ENCODE data around the gene DTWD1. TPM values are rescaled to one million over a fixed set of nuclear protein-coding genes. Genes with fewer than 3 reads are reported as not detected.
"Not testable (repeated sequence)": the region's sequence is repeated elsewhere in the genome, so short reads cannot be mapped to it uniquely, and the experiment has no call there.

DTWD1 gene
- total RNA-seq, 1 donor from 2014 or later: 25.8 TPM

GRCh38 chr15:49666486-49666885, 45.6 kb downstream of the DTWD1 start:
- intact Hi-C loops (cut with micrococcal nuclease); H3K4me1 Mint-ChIP-seq: not testable (repeated sequence)

GRCh38 chr15:49669288-49669687, 48.4 kb downstream of the DTWD1 start:
- Mint-ChIP-seq H3K36me3 (ENCODE audit: low read depth) (no peaks in the 10 kb centered on the region), H3K27me3 (peaks cover 14% of the 10 kb centered on the region), H3K4me1 (no peaks in the 10 kb centered on the region), H3K4me3 (no peak overlapping the region), H3K27ac (no peak overlapping the region), H3K9me3 (no peaks in the 10 kb centered on the region)
- no peak for DNase-seq
- intact Hi-C loops (cut with micrococcal nuclease): no loop called here

More at GRCh38 chr15:49666486-49666885, 45.6 kb downstream of the DTWD1 start:
- H3K36me3 Mint-ChIP-seq (ENCODE audit: low read depth); H3K27ac Mint-ChIP-seq; H3K9me3 Mint-ChIP-seq; H3K4me3 Mint-ChIP-seq; DNase-seq: not testable (repeated sequence)
- H3K27me3 Mint-ChIP-seq: peaks cover 20% of the 10 kb centered on the region

GRCh38 chr15:49673861-49674260, 53.0 kb downstream of the DTWD1 start:
- intact Hi-C loops (cut with micrococcal nuclease): no loop called here
- Mint-ChIP-seq H3K4me1 (no peaks in the 10 kb centered on the region), H3K27me3 (peaks cover 24% of the 10 kb centered on the region), H3K36me3 (ENCODE audit: low read depth) (no peaks in the 10 kb centered on the region), H3K27ac (no peak overlapping the region), H3K4me3 (no peak overlapping the region), H3K9me3 (peaks cover 4% of the 10 kb centered on the region)
- no peak for DNase-seq

GRCh38 chr15:49674370-49674769, 53.5 kb downstream of the DTWD1 start:
- Mint-ChIP-seq H3K27ac (no peak overlapping the region), H3K4me1 (no peaks in the 10 kb centered on the region), H3K27me3 (peaks cover 24% of the 10 kb centered on the region), H3K4me3 (no peak overlapping the region), H3K9me3 (peaks cover 4% of the 10 kb centered on the region), H3K36me3 (ENCODE audit: low read depth) (no peaks in the 10 kb centered on the region)
- intact Hi-C loops (cut with micrococcal nuclease): no loop called here
- DNase-seq: no peak

GRCh38 chr15:49675041-49675440, 54.2 kb downstream of the DTWD1 start:
- no peak overlapping the region for H3K27ac Mint-ChIP-seq
- intact Hi-C loops (cut with micrococcal nuclease): no loop called here
- peaks cover 4% of the 10 kb centered on the region for H3K9me3 Mint-ChIP-seq
- no peak overlapping the region for H3K4me3 Mint-ChIP-seq
- H3K27me3 Mint-ChIP-seq: peaks cover 21% of the 10 kb centered on the region
- no peaks in the 10 kb centered on the region for H3K36me3 Mint-ChIP-seq (ENCODE audit: low read depth)
- no peak for DNase-seq
- H3K4me1 Mint-ChIP-seq: no peaks in the 10 kb centered on the region

GRCh38 chr15:49678655-49679054, 57.8 kb downstream of the DTWD1 start:
- Mint-ChIP-seq H3K27ac (no peak overlapping the region), H3K4me3 (no peak overlapping the region), H3K36me3 (ENCODE audit: low read depth) (no peaks in the 10 kb centered on the region), H3K27me3 (peaks cover 23% of the 10 kb centered on the region), H3K4me1 (no peaks in the 10 kb centered on the region), H3K9me3 (peaks cover 4% of the 10 kb centered on the region)
- no peak for DNase-seq
- intact Hi-C loops (cut with micrococcal nuclease): no loop called here

- Mint-ChIP-seq H3K9me3 (peaks cover 4% of the 10 kb centered on the region), H3K36me3 (ENCODE audit: low read depth) (no peaks in the 10 kb centered on the region), H3K4me1 (no peaks in the 10 kb centered on the region), H3K4me3 (no peak overlapping the region), H3K27me3 (peaks cover 4% of the 10 kb centered on the region), H3K27ac (no peak overlapping the region)
- DNase-seq: no peak
- intact Hi-C loops (cut with micrococcal nuclease): no loop called here
These were observed 65.8 kb downstream of the DTWD1 start for GRCh38 chr15:49686599-49686998.

- DNase-seq: no peak
- peaks cover 4% of the 10 kb centered on the region for H3K9me3 Mint-ChIP-seq
- H3K4me3 Mint-ChIP-seq: no peak overlapping the region
- H3K27ac Mint-ChIP-seq: no peak overlapping the region
- no peaks in the 10 kb centered on the region for H3K4me1 Mint-ChIP-seq
- peaks cover 13% of the 10 kb centered on the region for H3K27me3 Mint-ChIP-seq
- no peaks in the 10 kb centered on the region for H3K36me3 Mint-ChIP-seq (ENCODE audit: low read depth)
- intact Hi-C loops (cut with micrococcal nuclease): no loop called here
These were observed 67.4 kb downstream of the DTWD1 start for GRCh38 chr15:49688135-49688790.

- Mint-ChIP-seq H3K27ac (no peak overlapping the region), H3K27me3 (peaks cover 12% of the 10 kb centered on the region), H3K4me1 (no peaks in the 10 kb centered on the region), H3K36me3 (ENCODE audit: low read depth) (no peaks in the 10 kb centered on the region), H3K4me3 (no peak overlapping the region), H3K9me3 (no peaks in the 10 kb centered on the region)
- DNase-seq: no peak
- intact Hi-C loops (cut with micrococcal nuclease): no loop called here
These were observed 71.8 kb downstream of the DTWD1 start for GRCh38 chr15:49692514-49693090.

- H3K4me1 Mint-ChIP-seq: no peaks in the 10 kb centered on the region
- H3K4me3 Mint-ChIP-seq: no peak overlapping the region
- peaks cover 12% of the 10 kb centered on the region for H3K27me3 Mint-ChIP-seq
- no peak for DNase-seq
- H3K27ac Mint-ChIP-seq: no peak overlapping the region
- H3K36me3 Mint-ChIP-seq (ENCODE audit: low read depth): no peaks in the 10 kb centered on the region
- intact Hi-C loops (cut with micrococcal nuclease): no loop called here
- no peaks in the 10 kb centered on the region for H3K9me3 Mint-ChIP-seq
These were observed 72.7 kb downstream of the DTWD1 start for GRCh38 chr15:49693498-49693897.

- no peak overlapping the region for H3K4me3 Mint-ChIP-seq
- no peaks in the 10 kb centered on the region for H3K9me3 Mint-ChIP-seq
- no peaks in the 10 kb centered on the region for H3K36me3 Mint-ChIP-seq (ENCODE audit: low read depth)
- no peak overlapping the region for H3K27ac Mint-ChIP-seq
- intact Hi-C loops (cut with micrococcal nuclease): no loop called here
- DNase-seq: no peak
- H3K27me3 Mint-ChIP-seq: peaks cover 12% of the 10 kb centered on the region
- no peaks in the 10 kb centered on the region for H3K4me1 Mint-ChIP-seq
These were observed 75.6 kb downstream of the DTWD1 start for GRCh38 chr15:49696433-49696832.

- Mint-ChIP-seq H3K4me1 (no peaks in the 10 kb centered on the region), H3K9me3 (no peaks in the 10 kb centered on the region), H3K27ac (no peak overlapping the region), H3K36me3 (ENCODE audit: low read depth) (no peaks in the 10 kb centered on the region), H3K27me3 (peaks cover 12% of the 10 kb centered on the region), H3K4me3 (no peak overlapping the region)
- intact Hi-C loops (cut with micrococcal nuclease): no loop called here
- no peak for DNase-seq
These were observed 76.3 kb downstream of the DTWD1 start for GRCh38 chr15:49697121-49697520.

- H3K9me3 Mint-ChIP-seq; intact Hi-C loops (cut with micrococcal nuclease); H3K27me3 Mint-ChIP-seq; H3K4me3 Mint-ChIP-seq; H3K27ac Mint-ChIP-seq; H3K36me3 Mint-ChIP-seq (ENCODE audit: low read depth); H3K4me1 Mint-ChIP-seq; DNase-seq: not testable (repeated sequence)
These were observed 82.1 kb downstream of the DTWD1 start for GRCh38 chr15:49702982-49703381.
